Peyer's patch (tissue), 4 donors: ENCODE results near the gene SLX4IP. TPM values are rescaled to one million over a fixed set of nuclear protein-coding genes. Genes with fewer than 3 reads are reported as not detected.

Source experiments
- DNase-seq, 3 donors: peaks; one replicate each; pipeline ENCODE4 v3.0.0-alpha.2; 2017 to 2019
- H3K27ac ChIP-seq, 4 donors: fragments of 200-600 bp; sonication (generic); one replicate each; pipeline ENCODE4 v1.5.1; 2016 to 2019
- H3K27me3 ChIP-seq, 2 donors: fragments of 200-600 bp; sonication (generic); one replicate each; pipeline ENCODE4 v1.5.1; 2019
- H3K36me3 ChIP-seq, 3 donors: fragments of 200-600 bp; sonication (generic); one replicate each; pipeline ENCODE4 v1.5.1; 2016 to 2019
- H3K4me1 ChIP-seq, 4 donors: fragments of 200-600 bp; sonication (generic); one replicate each; pipeline ENCODE4 v1.5.1; 2016 to 2019
- H3K4me3 ChIP-seq, 4 donors: fragments of 200-600 bp; sonication (generic); 1 replicate in 3 of 4; 2 replicates in 1 of 4; pipeline ENCODE4 v1.5.1; 2016 to 2019; ENCODE audit warnings: mild to moderate bottlenecking in 1 of 4
- H3K9me3 ChIP-seq, 4 donors: fragments of 200-600 bp; sonication (generic); one replicate each; pipeline ENCODE4 v1.5.1; 2016 to 2019; ENCODE audit warnings: mild to moderate bottlenecking in 1 of 4
- CTCF ChIP-seq, 6 experiments: fragments of 450-650 bp in 4 of 6; fragments of 200-600 bp in 2 of 6; sonication (generic) in 1 of 6; IDR thresholded peaks; one replicate each; pipeline ENCODE4 v1.5.1; 2017 to 2019; ENCODE audit warnings: antibody characterized with exemption in 6 of 6, mild to moderate bottlenecking in 3 of 6, moderate library complexity in 1 of 6
- POLR2A ChIP-seq, 2 donors: fragments of 450-650 bp; IDR thresholded peaks; one replicate each; pipeline ENCODE4 v1.5.1; 2017; ENCODE audit warnings: antibody characterized with exemption in 2 of 2, mild to moderate bottlenecking in 2 of 2, moderate library complexity in 2 of 2
- total RNA-seq, 4 donors: library from RNA; depleted of rRNA; stranded (reverse); fragments of >200 nt; gene quantifications; one replicate each; pipeline ENCODE4 v1.1.0, GENCODE V29; 2016

Gene SLX4IP
- total RNA-seq, 4 donors from 2014 or later, result 6.1 to 9.0 (median 7.9) TPM

DNA sequence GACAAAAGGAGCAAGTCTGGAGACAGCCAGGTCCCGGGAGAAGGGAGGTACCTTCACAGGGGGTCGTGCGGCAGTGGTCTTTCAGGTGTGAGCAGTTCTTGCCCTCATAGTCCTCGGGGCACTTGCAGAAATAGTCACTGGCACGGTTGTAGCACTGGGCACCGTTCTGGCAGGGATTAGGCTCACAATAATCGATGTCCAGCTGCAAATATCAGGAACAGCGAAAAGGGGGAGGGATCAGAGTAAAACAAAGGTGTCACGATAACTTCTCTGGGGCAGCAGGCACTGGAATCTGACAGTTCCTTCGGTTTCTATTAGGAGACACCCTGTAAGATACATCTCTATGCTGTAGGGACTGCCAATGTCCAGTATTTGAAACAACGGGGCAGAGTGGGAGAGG is 212.8 kb downstream of the SLX4IP start:
- H3K27ac ChIP-seq, result no peak overlapping the region
- H3K4me3 ChIP-seq, result no peak overlapping the region
- no peaks in the 10 kb centered on the region for H3K27me3 ChIP-seq
- peaks cover 0 to 99% (median 0%) of the 10 kb centered on the region in 3 donors for H3K36me3 ChIP-seq
- no peaks in the 10 kb centered on the region for H3K9me3 ChIP-seq
- no peak for DNase-seq
- peaks cover 0 to 12% (median 0%) of the 10 kb centered on the region in 4 donors for H3K4me1 ChIP-seq
- no peak for TF ChIP-seq POLR2A (IDR thresholded peaks at IDR 0.05)
- no peak for TF ChIP-seq CTCF (IDR thresholded peaks at IDR 0.05)

- Histone ChIP-seq H3K9me3 (no peaks in the 10 kb centered on the region), H3K4me3 (no peak overlapping the region), H3K27me3 (no peaks in the 10 kb centered on the region), H3K36me3 (peaks cover 0 to 93% (median 0%) of the 10 kb centered on the region in 3 donors), H3K4me1 (peaks cover 0 to 17% (median under 1%) of the 10 kb centered on the region in 4 donors), H3K27ac (no peak overlapping the region)
- no peak for DNase-seq
- no peak for TF ChIP-seq POLR2A (IDR thresholded peaks at IDR 0.05)
- no peak for TF ChIP-seq CTCF (IDR thresholded peaks at IDR 0.05)
These were observed 213.5 kb downstream of the SLX4IP start for GRCh38 chr20:10648651-10649050.

- no peak for DNase-seq
- no peak overlapping the region for H3K27ac ChIP-seq
- no peaks in the 10 kb centered on the region for H3K9me3 ChIP-seq
- no peak overlapping the region for H3K4me3 ChIP-seq
- TF ChIP-seq POLR2A (IDR thresholded peaks at IDR 0.05) (no peak), CTCF (IDR thresholded peaks at IDR 0.05) (no peak)
- H3K27me3 ChIP-seq, result no peaks in the 10 kb centered on the region
- H3K4me1 ChIP-seq, result peaks cover 0 to 22% (median 3%) of the 10 kb centered on the region in 4 donors
- H3K36me3 ChIP-seq, result peaks cover 0 to 87% (median 0%) of the 10 kb centered on the region in 3 donors
These were observed 214.1 kb downstream of the SLX4IP start for GRCh38 chr20:10649080-10649796.

DNA sequence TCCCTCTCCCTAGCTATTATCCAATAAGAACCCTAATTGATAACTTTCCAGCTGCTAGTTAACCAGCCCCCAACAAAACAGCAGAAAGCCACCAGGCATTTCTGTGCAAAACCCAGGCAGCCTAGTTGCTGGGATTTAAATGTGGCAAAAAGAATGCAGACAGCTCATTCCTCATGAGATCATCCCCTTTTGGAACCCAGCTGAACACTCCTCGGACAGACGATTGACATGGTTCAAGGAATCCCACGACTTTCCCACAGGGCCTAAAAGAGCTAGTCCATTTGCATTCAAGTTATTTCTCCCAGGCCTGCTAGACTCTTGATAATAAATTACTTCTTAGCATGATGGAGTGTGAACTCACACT is 214.7 kb downstream of the SLX4IP start:
- peaks cover 0 to 28% (median 3%) of the 10 kb centered on the region in 4 donors for H3K4me1 ChIP-seq
- no peaks in the 10 kb centered on the region for H3K27me3 ChIP-seq
- no peak for DNase-seq
- peaks cover 0 to 84% (median 0%) of the 10 kb centered on the region in 3 donors for H3K36me3 ChIP-seq
- H3K9me3 ChIP-seq, result no peaks in the 10 kb centered on the region
- H3K4me3 ChIP-seq, result no peak overlapping the region
- H3K27ac ChIP-seq, result no peak overlapping the region
- TF ChIP-seq CTCF (IDR thresholded peaks at IDR 0.05) (no peak), POLR2A (IDR thresholded peaks at IDR 0.05) (no peak)

- TF ChIP-seq POLR2A (IDR thresholded peaks at IDR 0.05), result no peak
- TF ChIP-seq CTCF (IDR thresholded peaks at IDR 0.05), result no peak
- H3K9me3 ChIP-seq, result no peaks in the 10 kb centered on the region
- DNase-seq, result no peak
- H3K27me3 ChIP-seq, result no peaks in the 10 kb centered on the region
- peaks cover 0 to 84% (median 0%) of the 10 kb centered on the region in 3 donors for H3K36me3 ChIP-seq
- peaks cover 0 to 35% (median 3%) of the 10 kb centered on the region in 4 donors for H3K4me1 ChIP-seq
- no peak overlapping the region for H3K4me3 ChIP-seq
- no peak overlapping the region for H3K27ac ChIP-seq
These were observed 216.3 kb downstream of the SLX4IP start for GRCh38 chr20:10651227-10651990.
